DMS114 treated with DMSO at 0.1 percent for 48 hours (cell line): ENCODE results near the gene C16orf74.

ENCODE experiments used
- DNase-seq: peaks from one replicate; lab custom pipeline; 2025; ENCODE audit not compliant: unreplicated experiment; lab: John Stamatoyannopoulos, UW

C16orf74 gene

DNA sequence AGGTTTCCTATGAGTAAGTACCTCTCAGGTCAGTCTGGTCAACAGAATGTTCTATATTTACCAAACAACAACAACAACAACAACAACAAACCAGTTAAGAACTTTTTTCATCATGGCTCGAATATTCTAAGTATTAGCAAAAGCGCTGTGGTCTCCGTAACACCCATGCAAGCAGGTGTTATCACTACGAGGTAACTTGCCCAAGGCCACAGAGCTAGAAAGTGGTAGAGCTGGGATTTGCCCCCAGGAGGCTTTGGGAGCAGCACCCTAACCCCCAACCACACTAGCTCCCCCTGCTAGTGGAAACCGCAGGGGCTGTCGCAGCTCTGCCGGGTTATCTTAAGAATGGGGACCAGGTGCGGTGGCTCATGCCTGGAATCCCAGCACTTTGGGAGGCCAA is 23.9 kb upstream of the C16orf74 start:
- DNase-seq = no peak

GRCh38 chr16:85774136-85774535 is 23.2 kb upstream of the C16orf74 start:
- DNase-seq = no peak

- no peak for DNase-seq
Measured at GRCh38 chr16:85773044-85773443, 22.1 kb upstream of the C16orf74 start.

DNA sequence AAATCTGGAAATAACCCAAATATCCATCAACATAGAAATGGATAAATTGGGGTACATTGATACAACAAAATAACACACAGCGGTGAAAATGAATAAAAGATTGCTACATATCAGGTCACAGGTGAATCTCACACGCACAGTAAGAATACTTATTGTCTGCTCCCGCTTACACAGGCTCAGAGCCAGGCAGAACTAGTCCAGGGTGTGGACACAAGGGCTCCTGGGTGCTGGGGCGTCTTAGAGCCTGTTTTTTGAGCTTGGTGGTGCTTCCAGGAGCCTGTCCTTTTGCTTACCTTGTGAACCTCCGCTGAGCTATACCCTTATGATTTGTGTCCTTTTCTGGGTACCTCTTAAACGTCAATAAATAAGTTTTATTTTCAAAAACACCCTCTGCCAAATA is 19.8 kb upstream of the C16orf74 start:
- DNase-seq = no peak

GRCh38 chr16:85768199-85768598 is 17.3 kb upstream of the C16orf74 start:
- no peak for DNase-seq

DNA sequence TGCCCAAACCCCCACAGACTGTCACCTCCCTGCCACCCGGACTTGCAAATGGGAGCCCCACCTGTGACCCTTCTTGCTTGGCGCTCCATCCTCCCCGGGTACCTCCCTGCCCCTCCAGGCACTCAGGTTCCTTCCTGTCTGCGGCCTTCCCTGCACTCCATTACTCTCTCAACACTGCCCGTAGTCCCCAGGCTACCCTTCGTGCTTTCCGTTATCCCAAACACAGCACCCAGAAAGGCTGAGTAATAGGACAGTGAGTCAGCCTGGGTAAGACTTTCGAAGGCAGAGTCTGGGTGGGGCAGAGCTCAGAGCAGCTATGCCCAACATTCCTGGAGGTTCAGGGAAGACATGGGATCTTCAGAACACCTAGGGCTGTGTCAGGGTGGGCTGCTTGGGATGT is 16.6 kb upstream of the C16orf74 start:
- no peak for DNase-seq

DNA sequence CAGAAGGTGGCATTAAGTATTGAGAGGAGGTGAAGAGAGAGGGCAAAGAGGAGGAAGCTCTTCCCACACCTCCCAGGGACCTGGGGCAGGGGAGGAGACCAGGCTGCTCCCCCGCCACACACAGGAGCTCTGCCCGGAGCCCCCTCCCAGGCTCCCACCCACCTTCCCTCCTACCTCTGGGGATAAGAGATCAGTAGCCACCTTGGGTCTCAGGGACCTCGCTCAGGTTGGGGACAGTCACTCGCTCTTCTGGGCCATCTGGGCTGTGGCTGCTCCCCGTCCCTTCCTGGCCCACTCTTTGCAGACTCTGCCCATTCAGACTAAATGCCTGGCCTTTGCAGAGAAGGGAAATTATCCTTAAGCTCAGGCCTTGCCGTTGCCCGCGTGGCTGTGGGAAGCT is 14.9 kb upstream of the C16orf74 start:
- no peak for DNase-seq

- DNase-seq = no peak
Measured at GRCh38 chr16:85765211-85765610, 14.3 kb upstream of the C16orf74 start.

GRCh38 chr16:85763616-85764015 is 12.7 kb upstream of the C16orf74 start:
- DNase-seq = no peak

DNA sequence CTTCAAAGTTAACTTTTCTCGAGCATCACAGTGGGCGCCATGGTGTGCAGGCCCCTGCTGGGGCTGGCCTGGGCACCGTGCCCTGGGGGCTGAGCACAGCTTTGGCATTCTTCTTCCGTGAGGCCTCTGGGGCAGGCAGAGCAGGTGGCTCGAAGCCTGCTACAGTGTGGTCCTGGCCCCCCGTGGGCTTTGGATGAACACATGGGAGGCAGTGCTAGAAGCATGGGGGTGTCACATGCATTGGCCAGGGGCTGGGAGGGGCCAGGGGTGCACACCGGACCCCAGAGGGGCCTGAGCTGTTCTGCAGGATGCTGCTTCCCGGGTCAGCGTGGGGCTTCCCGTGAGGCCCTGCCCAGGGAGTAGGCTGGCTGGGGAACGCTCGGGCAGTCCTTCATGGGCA is 12.1 kb upstream of the C16orf74 start:
- DNase-seq = no peak

- DNase-seq = no peak
Measured at GRCh38 chr16:85761861-85762260, 11.0 kb upstream of the C16orf74 start.

DNA sequence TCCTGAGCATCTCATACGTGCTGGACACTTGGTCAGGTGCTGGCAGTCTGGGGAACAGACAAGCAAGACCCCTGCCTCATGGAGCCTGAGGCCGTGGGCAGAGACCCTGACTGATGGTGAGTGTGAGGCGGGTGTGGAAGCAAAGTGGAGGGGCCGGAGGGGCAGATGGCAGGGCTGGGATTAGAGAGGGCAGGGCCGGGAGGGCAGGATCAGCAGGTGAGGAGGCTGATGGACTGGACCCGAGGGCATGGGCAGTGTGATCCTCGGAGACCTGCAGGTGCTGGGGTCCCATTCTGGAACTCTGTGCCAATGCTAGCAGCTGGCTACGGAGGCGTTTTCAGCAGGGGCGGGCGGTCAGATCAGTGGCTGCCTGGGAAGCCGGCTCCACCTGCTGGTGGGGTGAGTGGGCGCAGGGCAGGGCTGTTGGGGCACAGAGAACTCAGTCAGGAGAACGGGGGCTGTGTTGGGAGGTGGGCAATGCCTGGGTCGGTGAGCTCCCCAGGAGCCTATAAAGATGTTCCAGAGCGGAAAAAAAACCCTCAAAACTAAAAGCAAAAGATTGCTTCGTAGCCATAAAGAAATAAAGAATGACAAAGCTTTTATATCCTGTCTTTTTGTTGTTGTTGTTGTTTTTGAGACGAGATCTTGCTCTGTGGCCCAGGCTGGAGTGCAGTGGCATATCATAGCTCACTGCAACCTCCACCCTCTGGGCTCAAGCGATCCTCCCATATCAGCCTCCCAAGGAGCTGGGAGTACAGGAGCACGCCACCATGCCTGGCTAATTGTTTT is 8.9 kb upstream of the C16orf74 start:
- no peak for DNase-seq

DNA sequence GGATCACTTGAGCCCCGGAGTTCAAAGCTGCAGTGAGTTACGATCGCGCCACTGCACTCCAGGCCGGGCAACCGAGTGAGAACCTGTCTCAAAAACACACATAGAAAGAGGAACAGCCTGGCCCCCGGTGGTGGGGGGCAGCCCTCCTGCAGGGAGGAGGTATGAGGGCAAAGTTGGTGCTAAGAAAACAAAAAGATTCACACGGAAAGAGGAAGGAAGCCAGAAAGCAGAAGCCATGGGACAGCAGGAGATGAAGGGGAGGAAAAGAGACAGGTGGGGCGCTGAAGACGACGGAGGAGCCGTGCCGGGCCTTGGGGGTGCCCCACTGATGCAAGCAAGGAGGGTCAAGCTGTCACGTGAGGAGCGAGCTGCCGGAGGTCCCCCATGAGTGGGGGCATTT is 8.2 kb upstream of the C16orf74 start:
- no peak for DNase-seq

GRCh38 chr16:85757341-85757822 is 6.5 kb upstream of the C16orf74 start:
- DNase-seq = no peak

DNA sequence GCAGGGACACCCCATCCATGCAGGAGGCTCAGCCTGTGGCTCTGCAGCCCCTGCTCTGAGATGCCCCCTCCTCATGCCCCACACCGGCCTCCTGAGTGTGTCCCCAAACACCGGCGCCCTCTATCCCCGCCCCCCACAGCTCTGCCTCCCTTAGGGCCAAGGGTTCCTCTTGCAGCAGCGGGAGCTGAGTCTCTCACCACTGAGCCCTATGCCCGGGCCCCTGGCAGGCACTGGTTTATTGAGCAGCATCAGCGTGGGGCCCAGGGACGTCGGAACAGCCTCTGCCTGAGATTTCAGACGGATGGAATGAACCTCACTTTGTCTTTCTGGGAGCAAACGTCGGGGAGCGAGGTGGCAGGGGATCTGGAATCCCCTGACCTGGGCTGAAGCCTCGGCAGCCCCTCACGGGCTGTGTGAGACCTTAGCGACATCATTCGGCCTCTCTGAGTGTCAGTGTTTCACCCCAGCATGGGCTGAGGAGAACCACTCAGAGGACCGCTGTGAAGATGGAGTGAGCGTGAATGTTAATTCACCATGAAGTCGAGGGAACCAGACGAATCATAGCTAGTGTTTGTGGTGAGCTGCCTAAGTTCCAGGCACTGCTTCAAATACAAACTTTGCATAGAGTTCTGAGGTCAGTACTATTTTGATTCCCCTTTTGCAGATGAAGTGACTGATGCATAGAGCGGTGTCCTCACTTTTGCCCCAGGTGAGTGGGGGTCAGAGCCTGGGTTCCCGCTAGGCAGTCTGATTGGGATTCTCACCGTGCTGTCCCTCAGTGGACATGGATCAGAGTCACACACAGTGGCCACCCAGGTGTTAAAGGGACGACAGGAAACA is 5.3 kb upstream of the C16orf74 start:
- no peak for DNase-seq

DNA sequence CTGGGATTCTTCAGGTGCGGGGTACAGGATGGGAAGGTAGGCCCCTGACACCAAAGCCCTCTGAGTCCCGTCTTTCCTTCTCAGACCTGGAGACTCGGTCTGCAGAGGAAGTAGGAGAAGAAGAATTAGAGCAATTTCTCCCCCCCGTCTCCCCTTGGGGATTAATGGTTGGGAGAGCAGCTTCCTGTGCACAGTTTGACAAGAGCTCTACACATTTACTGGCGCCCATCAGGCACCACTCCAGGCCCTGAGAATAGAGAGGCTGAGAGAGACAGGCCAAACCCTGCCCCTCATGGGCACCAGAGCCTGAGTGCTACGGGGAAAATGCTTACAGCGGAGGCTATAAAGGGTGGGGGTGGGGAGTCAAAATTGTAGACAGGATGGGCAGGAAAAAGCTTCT is 3.5 kb upstream of the C16orf74 start:
- no peak for DNase-seq

DNA sequence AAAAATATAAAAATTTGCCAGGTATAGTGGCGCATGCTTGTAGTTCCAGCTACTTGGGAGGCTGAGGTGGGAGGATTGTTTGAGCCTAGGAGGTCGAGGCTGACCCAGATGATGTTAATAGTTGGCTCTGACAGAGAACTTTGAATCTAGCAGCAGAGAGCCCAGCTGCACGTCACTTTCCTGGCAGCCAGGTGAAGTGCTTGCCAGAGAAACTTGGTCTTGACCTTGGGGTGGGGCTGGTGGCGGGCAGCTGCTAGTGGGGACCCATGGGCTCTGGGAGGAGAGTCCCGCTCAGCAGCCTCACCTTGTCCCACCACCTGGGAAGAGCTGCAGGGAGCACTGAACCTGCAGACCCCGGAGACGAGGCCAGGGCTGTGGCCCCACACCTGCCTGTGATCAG is 3.1 kb upstream of the C16orf74 start:
- no peak for DNase-seq

DNA sequence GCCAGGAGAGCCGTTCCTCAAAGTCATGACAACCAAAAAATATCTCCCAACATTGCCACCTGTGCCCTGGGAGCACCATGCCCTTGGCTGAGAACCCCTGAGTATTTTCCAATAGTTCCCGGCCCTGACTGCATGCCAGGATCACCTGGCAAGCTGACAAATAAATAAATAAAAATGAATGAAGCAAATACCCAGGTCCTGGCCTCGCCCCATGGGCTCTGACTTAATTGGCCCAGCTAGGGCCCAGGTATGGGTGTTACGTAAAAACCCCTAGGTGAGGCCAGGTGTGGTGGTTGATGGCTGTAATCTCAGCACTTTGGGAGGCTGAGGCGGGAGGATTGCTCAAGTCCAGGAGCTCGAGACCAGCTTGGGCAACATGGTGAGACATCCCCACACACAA is 2.7 kb upstream of the C16orf74 start:
- DNase-seq = no peak

GRCh38 chr16:85752511-85753420 is 1.9 kb upstream of the C16orf74 start:
- DNase-seq = no peak

GRCh38 chr16:85751698-85752501 is 1.0 kb upstream of the C16orf74 start:
- no peak for DNase-seq
